Bronchial epithelial cell (primary cell): ENCODE results near the gene SKIL. TPM values are rescaled to one million over a fixed set of nuclear protein-coding genes. Genes with fewer than 3 reads are reported as not detected.

Experiments used
- DNase-seq: peaks from one replicate; pipeline ENCODE4 v3.0.0-alpha.2; 2010; ENCODE audit warnings: low read depth
- FAIRE-seq: peaks from 2 replicates; lab custom pipeline; 2011; peaks lifted over from hg19 to GRCh38; lab: Jason Lieb, UNC
- H3K27me3 ChIP-seq: 2 replicates; pipeline ENCODE4 v1.5.1; 2011; ENCODE audit warnings: low read length; ENCODE audit not compliant: control insufficient read depth, insufficient read depth
- H3K36me3 ChIP-seq: 2 replicates; pipeline ENCODE4 v1.5.1; 2011; ENCODE audit warnings: low read length; ENCODE audit not compliant: control insufficient read depth, insufficient read depth
- H3K4me3 ChIP-seq: 2 replicates; pipeline ENCODE4 v1.5.1; 2011; ENCODE audit warnings: mild to moderate bottlenecking, low read depth, low read length, control low read depth
- CTCF ChIP-seq: IDR thresholded peaks from 2 replicates; pipeline ENCODE4 v1.5.1; 2011; ENCODE audit warnings: mild to moderate bottlenecking, moderate library complexity, low read length, control low read depth, inconsistent platforms; ENCODE audit not compliant: insufficient read depth, severe bottlenecking
- total RNA-seq: library from RNA; depleted of rRNA; stranded (reverse); fragments of >200 nt; gene quantifications from 2 replicates; pipeline ENCODE4 v1.2.1, GENCODE V29; 2014

Gene SKIL
- total RNA-seq, 1 donor from 2014 or later = 41.9 TPM

GRCh38 chr3:170360916-170361315 is 3.4 kb downstream of the SKIL start:
- DNase-seq = no peak
- no peak for FAIRE-seq
- no peak overlapping the region for H3K4me3 ChIP-seq
- H3K36me3 ChIP-seq = no peaks in the 10 kb centered on the region
- TF ChIP-seq CTCF = no peak
- H3K27me3 ChIP-seq = no peaks in the 10 kb centered on the region

GRCh38 chr3:170361711-170362110 is 4.2 kb downstream of the SKIL start:
- FAIRE-seq (no peak), DNase-seq (no peak)
- Histone ChIP-seq H3K27me3 (no peaks in the 10 kb centered on the region), H3K36me3 (no peaks in the 10 kb centered on the region), H3K4me3 (no peak overlapping the region)
- no peak for TF ChIP-seq CTCF

GRCh38 chr3:170363471-170363994 is 6.0 kb downstream of the SKIL start:
- no peaks in the 10 kb centered on the region for H3K27me3 ChIP-seq
- no peaks in the 10 kb centered on the region for H3K36me3 ChIP-seq
- no peak for TF ChIP-seq CTCF
- no peak overlapping the region for H3K4me3 ChIP-seq
- DNase-seq (no peak), FAIRE-seq (no peak)

DNA sequence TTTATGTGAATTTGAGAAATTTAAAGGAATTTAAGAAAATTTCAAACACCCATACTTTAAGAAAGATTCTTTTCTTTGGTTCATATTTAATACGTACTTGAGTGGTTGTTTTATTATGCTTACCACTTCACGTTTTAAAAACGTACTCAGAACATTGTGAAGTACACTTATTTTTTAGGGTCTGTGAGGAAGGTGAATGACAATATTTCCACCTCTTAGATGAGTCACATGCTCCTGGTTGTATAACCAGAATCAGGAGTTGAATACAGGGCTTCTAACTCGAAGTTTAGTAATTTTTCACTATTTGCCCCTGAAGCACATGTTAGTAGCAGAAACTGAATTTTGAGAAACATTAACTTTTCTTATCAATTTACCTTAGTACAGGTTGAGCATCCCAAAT is 7.5 kb downstream of the SKIL start:
- no peaks in the 10 kb centered on the region for H3K27me3 ChIP-seq
- FAIRE-seq = no peak
- TF ChIP-seq CTCF = no peak
- no peak for DNase-seq
- no peak overlapping the region for H3K4me3 ChIP-seq
- H3K36me3 ChIP-seq = no peaks in the 10 kb centered on the region

DNA sequence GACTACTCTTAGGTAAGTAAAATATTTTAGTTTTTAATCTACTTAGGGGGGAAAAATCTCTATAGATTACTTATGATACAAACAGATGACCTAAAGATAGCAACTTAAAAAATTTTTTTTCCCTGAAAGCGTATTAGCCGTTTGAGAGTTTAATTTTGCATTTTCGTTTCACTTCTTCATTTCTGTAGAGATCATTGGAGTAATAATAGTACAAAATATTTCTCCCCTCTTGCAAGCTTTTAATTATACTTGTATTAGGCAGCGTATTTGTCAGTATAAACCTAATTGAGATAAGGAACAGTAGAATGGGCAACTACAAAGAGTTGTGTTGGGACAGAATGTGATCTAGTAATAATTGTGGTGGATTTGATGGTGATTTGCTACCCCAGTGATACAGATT is 10.3 kb downstream of the SKIL start:
- no peaks in the 10 kb centered on the region for H3K36me3 ChIP-seq
- no peaks in the 10 kb centered on the region for H3K27me3 ChIP-seq
- DNase-seq (no peak), FAIRE-seq (no peak)
- TF ChIP-seq CTCF = no peak
- no peak overlapping the region for H3K4me3 ChIP-seq

DNA sequence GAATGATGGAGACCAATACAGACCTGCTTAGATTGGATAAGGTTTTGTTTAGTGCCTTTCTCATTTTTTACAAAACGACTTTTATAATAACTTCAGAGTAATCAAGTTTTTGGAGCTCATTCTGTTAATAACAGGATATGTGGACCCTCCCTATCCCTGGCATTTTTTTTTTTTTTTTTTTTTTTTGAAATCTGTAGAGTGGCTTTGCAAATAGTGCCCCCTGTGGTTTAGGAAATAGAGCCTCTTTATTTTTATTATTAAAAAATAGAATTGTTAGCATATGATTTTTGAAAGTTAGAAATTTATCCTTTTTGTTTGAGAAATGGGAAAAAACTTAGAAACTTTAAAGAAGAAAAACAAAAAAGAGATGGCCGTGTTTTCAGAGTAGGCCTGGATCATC is 11.4 kb downstream of the SKIL start:
- FAIRE-seq (no peak), DNase-seq (no peak)
- H3K36me3 ChIP-seq = no peaks in the 10 kb centered on the region
- no peak overlapping the region for H3K4me3 ChIP-seq
- no peaks in the 10 kb centered on the region for H3K27me3 ChIP-seq
- no peak for TF ChIP-seq CTCF
